ENCODE results near the gene PRDM16.

Gene PRDM16

DNA sequence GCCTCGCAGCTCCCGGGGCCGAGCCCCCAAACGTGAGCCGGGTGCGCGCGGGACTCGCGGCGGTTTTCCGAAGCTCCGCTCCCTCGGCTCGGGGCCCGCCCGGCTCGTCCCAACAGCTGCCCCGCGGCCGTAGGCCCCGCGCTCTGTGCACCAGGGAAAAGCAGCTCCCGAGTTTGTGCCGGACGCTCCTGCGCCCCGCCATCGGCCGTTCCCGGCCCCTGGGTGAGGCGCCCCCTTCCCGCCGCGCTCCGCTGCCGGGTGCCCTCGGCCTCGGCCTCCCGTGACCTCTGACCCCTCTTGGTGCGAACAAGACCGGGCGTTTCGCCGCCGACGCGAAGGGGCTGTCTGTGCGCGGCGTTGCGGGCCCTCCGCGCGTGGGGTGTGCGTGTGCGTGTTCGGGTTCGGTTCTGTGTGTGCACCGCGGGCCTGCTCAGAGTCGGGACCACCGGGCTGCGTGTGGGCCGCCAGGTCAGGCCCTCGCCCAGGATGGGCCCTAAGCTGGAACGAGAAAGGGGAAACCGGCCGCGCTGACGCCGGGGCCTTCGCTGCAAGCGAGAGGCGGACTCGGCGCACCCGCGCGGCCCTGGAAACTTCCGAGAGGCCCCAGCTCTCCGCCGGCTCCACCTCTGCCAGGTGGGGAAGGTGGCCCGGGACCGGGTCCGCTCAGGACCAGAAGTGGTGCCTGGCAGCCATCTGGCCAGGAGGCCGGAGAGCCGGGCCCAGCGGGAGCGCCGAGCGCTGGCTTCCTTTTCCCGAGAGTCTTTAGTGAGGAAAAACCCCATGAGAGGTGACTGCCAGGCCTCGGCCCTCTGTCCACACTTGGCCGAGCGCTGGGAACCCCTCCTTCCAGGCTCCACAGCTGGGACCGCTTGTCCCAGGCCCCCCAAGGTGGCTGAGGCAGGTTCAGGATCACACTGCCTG lies 1.9 kb downstream of the PRDM16 start:
- DNase-seq: no peak

DNA sequence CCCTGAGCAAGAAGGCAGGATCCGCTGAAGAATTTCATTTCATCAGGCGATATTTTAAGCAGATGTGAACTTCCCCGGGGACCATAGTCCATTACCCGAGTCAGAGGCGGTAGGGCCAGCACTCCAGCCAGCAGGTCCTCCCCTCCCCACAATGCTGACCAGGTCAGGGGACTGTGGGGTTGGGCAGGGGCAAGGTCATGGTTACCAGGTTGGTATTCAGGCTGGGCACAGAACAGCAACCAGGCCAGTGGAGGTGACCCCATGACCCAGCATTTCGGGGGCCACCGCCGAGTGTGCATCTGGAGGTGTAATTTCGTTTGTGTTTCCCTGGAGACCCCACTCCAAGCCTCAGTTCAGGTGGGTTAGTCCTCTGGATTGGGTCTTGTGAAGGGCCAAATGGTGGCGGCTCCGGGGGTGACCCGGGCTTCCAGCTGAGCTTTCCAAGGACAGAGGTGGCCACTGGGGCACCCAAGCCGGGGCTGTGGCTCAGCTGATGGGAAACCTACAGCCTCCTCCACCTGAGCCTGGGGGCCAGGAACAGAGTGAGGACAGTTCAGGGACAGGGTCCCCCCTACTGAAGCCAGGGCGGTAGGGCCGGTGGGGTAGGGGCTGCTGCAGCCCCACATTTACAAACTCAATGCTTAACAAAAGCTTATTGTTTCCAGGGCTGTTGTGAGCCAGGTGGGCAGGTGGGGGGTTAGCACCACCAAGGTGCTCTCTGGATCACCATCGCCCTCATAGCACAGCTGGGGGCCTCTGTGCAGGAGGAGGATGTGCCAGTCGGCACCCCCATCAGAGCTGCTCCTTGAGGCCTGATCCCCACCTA lies 2.8 kb downstream of the PRDM16 start:
- DNase-seq: no peak

DNA sequence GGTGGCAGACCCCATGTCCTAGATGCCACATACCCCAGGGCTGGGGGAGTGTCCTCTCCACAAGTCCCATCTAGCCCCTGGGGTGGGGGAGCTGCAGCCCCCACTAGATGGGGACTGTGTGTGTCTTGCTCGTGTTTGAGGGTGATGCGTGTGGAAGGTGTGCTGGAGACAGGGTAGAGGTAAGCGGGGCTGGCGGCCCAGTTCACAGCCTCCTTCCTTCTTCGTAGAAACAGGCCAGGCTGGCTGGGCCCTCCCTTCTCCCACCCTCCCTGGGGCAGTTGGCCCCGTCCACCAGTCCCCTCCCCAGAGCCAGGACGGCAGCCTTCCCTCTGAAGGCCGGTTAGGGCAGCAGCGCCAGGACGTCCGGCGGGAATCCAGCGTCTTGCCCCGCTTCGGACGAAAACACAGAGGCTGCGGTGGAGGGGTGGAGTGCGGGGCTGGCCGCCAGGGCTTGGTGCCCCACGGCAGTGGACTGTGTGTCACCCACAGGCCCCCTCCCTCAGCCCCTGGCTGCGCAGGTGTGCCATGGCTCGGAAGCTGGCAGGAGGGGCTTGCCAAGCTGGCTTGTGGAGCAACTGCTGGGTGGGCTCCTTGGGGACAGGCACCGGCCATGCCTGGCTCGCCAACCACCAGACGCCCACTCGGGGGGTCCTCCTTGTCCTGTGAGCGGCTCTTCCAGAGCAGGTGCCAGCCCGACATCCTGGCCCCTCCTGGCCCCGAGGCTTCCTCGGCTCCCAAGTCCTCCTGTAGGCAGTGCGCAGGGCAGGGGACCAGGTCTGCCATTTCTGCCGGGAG lies 3.6 kb downstream of the PRDM16 start:
- DNase-seq: no peak

DNA sequence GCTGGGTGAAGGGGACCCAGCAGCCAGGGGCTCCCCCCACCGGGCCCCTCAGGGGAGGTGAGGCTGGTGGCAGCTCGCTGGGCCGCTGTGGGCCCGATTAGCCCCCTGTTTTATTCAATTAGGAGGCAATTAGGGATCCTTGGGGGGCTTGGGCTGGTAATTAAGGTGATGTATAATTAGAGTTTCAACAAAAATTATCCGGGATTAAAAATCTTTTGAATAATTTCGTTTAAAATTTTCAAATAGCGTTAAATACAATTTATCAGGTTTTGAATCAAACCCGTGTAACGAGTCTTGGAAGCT lies 4.1 kb downstream of the PRDM16 start:
- no peak for DNase-seq

DNA sequence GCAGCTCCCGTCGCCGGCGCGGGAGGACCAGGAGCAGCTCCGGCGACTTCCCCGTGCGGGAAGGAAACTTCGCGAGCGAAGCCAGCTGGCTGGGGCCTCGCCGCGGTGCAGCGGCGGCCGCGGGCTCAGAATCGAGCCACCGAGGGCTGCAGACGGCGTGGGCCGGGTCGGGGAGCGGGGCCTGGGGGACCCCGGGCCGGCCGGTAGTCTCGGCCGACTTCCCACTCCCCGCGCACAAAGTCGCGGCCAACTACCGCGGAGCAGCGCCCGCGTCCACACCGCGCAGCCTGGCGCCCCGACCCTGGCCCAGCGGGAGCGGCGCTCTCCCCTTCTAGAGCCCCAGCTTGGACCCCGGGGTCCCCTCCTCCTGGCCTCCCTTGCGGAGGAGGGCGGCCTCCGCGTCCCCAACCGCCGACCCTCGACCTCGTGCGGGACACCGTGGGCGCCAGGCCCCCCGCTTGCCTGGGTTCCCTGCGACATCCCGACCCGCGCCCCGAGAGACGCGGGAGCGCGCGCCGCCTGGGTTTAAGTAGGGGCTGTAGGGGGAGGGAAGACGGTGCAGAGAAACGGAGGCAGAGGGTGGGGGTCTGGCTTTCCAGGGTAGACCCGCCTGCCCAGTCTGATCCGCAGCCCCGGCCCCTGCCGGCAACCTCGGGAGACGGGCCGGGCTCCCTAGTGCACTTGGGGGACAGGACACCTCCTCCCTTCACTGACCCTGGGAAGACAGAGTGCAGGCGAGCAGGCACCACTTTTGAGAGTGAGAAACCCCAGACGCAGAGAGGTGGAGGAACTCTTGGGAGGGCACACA lies 4.7 kb downstream of the PRDM16 start:
- DNase-seq: no peak

DNA sequence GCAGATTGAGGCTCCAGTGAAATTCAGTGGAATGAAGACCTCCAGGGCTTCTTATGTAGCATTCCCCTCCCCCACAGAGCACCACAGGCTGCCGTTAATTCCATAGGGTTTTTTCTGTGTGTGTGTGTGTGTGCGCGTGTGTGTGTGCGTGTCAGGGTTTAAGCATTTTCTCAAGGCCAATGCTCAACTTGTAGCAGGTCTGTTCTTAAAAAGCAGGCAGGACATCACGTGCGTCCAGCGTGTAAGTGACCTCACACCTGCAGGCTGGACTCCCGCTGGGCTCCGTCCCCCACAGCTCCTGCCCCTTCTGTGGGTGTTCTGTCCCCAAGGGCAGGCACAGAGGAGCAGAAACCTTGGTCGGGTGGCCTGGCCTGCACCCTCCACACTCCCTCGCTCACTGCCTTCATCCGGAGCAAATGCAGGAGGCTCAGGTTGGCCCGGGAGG lies 5.3 kb downstream of the PRDM16 start:
- DNase-seq: no peak

DNA sequence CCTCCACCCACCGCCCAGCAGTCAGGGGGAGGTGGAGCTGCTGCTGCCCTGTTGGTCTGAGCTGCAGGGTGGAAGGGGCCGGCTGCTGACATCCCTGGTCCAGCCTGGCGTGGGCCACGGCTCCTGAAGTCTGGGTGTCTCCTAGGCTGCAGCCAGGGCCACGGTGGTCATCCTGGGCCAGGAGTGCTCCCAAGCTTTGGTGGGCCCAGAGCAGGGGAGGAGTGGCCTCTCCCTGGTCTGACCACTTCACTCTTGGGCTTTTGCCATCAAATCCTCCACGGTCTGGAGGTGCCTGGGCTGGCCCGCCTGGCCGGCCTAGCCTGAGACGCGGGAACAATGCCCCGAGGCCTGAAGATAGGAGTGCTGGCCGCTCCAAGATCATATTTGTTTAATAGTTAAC lies 5.8 kb downstream of the PRDM16 start:
- DNase-seq: no peak

DNA sequence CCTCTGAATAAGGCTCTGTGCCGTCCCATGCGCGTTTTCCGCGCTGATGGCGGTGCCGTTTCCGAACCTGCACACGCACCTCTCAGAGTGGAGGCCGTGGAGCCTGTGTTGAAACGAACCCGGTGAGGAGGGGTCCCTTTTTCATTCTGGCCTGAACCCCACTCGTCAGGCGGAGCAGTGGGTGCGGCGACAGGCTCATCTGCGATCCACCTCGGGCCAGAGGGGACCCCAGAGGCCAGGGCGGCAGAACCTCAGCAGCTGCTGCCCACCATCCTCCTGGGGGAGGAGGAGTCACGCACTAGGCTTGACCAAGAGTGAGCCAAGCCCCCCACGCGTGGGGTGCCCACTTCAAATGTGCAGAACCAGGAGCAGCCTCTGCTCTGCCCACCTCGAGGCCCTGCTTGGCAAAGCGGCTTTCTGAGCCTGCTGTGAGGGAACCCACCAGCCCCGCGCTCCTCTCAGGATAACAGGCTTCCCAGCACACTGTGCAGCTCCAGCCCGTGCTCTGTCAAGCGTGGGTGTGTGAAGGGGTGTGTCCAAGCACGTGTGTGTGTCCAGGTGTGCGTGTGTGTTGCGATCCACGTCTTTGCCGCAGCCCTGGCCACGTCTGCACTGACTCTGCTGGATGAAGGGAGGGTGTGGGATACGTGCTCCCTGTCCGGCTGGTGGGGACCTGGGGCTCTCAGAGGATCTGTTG lies 6.8 kb downstream of the PRDM16 start:
- DNase-seq: no peak

DNA sequence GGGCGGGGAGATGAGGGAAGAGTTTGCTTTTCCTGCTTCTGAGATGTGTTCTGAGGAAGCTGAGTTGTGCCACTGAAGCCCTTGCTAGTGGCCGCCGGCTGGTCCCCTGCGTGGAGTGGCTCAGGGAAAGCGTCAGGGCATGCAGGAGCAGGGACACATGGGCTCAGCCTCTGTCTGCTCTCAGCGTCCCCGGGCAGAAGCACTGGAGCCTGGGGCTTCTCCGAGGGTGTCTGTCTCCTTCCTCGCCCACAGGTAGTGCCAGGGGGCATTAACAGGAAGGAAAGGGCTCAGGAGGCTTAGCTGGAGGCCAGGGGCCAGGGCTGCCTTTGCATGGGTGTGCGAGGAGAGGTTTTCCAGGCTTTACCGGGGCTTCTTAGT lies 7.3 kb downstream of the PRDM16 start:
- DNase-seq: no peak

DNA sequence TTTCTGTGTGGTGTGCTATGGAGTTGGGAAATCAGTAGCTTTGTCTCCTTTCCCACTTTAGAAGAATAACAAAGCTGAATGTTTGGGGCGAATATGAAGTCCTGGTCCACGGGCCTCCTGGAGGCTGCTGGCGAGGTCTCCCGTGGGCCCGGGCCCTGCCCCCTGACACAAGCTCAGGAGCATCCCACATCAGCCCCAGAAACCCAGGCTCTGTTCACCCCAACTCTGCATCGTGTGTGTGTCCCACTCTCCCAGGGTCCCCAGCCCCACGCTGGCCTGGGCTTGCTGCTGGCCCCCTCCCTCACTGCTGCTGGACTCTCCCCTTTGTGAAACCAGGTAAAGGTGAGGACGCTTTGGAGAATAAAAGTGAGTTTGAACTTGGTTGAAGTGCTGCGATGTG lies 8.1 kb downstream of the PRDM16 start:
- no peak for DNase-seq

DNA sequence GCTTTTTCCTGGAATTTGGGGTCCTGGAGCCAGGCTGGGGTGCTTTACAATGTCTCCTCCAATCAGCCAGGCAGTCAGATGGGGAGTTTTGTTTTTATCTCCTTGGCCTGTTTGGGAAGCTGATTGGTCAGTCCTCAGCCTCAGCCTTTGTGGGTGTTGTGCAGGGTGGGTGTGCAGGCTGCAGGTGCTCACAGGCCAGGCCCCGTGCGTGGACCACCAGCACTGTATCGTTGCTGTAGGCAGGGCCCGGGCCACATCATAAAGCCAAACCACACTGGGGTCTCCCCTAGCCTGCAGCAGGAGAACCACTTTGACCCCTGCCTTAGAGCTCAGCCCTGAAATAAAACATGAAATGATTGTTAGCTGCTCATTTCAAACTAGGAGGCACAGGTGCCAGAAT lies 8.6 kb downstream of the PRDM16 start:
- DNase-seq: no peak

DNA sequence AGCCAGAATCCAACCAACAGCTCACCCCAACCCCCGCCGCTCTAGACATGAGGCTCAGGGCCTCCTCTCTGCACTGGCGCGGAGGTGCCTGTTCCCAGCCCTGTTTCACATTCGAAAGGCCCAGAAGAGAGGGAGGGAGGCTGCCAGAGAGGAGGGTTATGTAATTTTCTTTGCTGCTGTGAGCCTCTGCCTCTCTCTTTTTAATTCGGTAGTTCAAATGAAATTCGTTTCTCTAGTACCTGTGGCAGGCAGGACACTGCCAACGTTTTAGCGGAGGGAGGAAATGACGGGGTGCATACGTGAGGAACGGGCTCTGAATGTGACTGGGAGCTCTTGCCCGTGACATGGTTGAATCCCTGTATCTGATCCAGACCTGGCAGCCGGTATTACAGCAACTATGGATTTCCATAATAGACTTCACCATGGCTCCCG lies 9.4 kb downstream of the PRDM16 start:
- DNase-seq: no peak

DNA sequence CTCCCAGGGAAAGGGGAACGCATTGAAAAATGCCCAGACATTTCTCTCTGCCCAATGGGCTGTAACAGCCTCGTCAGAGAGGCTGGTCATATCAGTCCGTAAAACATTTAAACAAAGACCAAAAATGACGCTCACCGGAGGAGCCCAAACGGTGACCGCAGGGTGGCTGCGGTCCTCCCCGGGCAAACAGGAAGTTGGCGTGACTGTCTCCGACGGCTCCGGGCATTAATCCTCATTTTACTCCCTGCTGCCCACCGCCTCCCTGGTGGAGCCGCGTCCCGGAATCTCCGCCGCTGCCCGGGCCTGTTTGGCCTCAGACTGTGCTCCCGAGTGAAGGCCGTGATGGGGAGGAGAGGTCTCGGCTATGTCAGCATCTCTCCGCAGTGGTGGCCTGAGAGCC lies 9.9 kb downstream of the PRDM16 start:
- no peak for DNase-seq

DNA sequence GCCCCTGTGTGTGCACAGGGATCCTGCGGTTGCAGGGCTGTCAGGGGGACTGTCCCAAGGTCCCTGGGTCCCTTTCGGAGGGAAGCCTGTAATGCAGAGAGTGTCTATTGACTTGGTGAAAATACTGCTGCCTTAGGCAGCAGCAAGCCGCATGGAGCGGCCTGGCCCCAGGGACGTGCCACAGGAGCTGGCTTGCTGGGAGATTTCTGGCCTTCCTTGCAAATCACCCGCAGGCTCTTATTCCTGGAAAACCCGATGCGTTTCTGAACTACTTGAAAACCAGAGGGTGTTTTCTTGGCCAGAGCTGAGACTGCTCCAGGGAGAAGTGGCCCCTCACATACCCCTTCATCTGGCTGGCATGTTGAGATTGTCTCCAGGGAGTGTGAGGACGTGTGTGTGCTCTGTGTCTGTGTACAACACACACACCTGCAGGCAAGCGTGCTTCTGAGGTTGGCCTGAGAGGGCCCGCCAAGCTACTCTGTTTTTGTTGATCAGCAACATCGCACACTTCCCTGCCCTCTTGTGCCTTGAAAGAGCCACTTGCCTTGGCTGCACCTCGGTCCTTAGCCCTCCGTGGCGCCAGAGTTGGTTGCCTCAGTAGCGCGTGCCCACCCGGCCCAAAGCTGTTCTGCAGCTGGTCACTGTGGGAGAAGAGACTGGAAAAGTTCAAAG lies 10.5 kb downstream of the PRDM16 start:
- no peak for DNase-seq

DNA sequence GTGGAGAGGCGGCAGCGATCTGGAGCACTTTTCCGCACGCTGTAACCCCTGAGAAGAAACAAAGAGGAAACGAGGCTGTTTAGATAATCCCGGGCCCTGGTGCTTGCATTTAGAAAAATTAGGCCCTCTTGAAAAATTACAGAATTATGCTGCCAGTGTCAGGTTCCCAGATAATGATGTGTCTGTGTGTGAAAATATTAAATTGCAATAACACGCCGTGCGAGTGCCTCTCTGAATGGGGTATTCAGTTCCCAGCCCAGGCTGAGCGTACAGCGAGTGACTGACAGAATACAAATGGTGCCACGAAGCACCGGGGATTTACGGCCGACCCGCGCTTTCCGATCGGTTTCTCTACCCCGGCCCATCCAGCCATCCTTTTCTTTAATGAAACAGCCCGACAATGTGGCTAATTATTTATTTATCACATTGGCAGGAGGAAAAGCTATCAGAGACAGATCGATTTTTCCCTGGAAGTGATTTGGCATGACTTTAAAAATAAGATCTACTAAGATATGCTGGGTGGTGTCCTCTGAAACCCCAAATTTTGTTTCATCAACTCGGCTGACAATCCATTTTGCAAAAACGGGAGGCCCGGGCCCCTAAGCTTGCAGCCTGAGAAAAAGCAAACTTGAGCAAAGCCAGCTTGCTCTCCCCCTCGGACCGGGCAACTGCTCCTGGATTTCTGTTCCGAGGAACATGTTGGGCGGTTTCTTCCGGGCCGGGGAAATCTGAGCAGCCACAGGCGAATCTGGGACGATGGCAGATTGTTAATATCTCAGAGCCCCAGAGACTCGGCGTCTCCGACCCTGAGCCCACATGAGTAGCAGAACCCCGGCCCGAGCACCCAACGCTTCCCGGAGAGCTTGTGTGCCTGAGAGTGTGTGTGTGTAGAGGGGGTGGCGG lies 11.3 kb downstream of the PRDM16 start:
- no peak for DNase-seq

DNA sequence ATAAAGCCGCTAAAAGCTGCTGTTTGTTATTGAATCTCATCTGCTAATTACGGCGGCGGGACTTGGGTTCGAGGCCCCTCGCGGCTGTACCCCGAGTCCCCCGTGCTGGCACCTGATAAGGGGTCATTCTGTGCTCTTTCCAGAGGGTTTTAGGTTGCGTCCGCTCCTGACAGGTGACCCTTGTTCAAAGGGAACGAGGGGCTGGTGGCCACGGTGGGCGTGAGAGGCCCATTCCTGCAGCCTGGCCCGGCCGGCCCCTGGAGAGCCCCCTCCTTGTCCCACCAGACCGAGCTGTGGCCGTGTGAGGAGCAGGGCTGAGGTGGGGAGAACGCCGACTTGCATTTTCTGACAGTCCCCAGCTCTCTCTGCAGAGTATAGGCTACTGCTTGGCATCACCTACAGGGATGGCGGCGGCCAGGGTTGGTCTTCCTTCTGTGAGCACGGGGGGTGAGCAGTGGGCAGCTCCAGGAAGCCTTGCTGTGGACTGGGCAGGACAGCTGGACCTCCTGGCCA lies 12.2 kb downstream of the PRDM16 start:
- DNase-seq: no peak

DNA sequence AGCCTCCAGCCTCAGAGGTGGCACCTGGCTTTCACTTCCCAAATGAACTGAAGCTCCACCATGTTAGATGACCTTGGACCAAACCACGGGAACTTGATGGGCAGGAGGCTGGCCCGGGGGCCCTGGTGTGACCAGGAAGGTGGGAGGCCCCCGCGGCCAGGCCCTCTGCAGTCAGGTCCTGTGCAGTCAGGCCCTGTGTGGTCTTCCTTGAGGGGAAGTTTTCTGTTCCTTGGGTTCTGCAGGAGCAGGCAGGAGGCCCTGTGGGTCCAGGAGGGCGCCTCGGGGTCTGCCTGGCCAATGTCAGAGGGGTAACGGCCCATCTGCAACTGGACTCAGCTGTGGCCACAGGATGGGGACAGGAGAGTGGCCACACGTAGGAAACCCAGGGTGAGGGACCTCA lies 13.0 kb downstream of the PRDM16 start:
- DNase-seq: no peak

DNA sequence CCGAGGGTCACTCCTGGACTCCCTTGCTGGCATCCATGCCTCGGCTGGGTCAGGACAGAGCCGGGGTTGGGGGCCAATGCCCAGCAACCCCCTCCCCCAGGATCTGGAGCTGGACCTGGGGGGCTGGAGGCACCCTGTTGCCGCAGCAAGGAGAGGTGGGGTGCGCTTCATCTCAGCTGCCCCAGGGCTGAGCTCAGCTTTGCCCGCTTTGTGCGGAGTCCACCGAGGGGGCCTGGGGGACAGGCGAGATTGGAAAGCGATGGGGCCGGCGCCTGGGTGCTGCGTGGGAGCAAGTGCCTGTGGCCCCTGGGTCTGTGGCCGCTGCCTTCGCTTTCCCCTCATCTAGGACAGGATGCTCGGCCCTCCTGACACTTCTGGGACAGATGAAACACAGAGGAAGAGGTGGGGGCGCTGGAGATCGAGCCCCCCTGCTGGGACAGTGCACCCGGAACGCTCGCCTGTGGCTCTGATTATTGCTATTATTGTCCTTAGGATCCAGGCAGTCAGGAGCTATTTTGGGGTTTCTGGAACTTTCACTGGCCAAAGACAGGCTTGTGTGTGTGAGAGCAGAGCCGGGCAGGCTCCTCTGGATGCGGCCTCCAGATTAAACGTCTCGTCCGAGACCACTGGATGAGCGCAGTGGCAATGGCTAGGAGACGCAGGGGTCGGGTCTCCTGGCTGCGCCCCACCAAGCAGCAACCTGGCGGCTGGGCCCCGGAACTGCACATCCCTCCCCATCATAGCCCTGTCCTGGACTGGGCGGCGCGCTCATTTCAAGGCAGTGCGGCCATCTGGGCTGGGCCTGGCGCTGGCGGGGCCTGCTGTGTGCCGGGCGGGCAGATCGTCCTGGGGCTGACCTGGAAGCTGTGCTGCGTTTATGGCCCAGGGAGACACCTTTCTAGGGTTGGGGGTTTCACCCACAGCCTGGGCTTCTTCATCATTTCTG lies 13.8 kb downstream of the PRDM16 start:
- DNase-seq: no peak

DNA sequence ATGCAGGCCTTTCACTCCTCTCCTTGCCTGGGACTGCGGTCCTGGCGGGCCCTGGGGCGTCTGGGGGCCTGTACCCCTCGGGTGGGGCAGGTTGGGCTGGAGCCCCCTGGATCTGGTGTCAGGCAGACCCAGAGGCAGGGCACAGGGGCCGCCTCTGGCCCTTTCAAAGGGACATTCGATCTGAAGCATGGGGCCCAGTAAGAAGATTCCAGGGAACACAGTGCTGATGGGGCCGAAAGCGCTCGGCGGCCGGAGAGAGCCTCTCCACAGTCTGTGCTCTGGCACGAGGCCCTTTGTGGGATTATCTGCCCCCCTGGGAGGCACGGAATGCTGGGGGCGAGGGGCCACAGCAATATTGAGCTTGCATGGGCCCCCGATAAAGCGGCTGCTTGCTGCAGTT lies 15.2 kb downstream of the PRDM16 start:
- DNase-seq: no peak

Data from NCI-H2107 (cell line).